ENCODE data around the gene ENTPD8.

Gene ENTPD8

GRCh38 chr9:137427454-137428310, 13.5 kb downstream of the ENTPD8 start:
- DNase-seq (no peak), ATAC-seq (no peak)
- Mint-ChIP-seq H3K27ac (no peak overlapping the region), H3K4me3 (no peak overlapping the region), H3K9me3 (no peaks in the 10 kb centered on the region), H3K36me3 (ENCODE audit: low read depth) (no peaks in the 10 kb centered on the region), H3K4me1 (peaks cover 5% of the 10 kb centered on the region), H3K27me3 (no peaks in the 10 kb centered on the region)

- no peak for ATAC-seq
- no peak overlapping the region for H3K4me3 Mint-ChIP-seq
Measured at GRCh38 chr9:137426018-137426681, 15.0 kb downstream of the ENTPD8 start.

DNA sequence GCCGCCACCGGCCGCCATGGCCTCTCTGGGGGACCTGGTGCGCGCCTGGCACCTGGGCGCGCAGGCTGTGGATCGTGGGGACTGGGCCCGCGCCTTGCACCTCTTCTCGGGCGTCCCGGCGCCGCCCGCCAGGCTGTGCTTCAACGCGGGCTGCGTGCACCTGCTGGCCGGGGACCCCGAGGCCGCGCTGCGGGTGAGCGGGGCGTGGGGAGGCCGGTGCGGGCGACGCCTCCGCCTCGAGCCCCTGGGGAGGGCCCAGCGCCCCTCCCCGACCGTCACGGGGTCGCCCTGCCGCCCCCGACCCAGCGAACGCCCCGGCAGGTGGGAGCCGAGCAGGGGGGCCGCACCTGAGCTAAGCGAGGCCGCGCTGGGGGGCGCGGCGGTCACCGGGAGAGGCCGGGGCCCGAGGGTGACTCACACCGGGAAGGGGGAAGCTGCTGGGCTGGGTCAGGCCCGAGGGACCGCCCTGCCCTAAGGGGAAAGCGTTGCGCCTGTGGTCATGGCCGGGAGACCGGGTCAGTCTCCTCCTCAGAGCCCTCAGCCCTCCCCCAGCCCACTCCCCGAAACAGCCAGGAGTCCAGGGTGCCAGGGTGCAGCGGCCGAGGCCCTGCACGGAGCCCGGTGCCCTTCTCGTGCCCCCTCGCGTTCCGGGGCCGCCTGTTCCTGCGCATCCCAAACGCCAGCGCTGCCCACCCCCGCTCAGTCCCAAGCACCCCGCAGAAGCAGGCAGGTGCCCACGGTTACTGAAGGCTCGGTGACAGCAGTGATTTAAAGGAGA, 17.5 kb downstream of the ENTPD8 start:
- H3K4me3 Mint-ChIP-seq = peak overlapping the region; percentile 57
- DNase-seq (no peak), ATAC-seq (peak; percentile 20)
- H3K9me3 Mint-ChIP-seq = no peaks in the 10 kb centered on the region
- H3K36me3 Mint-ChIP-seq (ENCODE audit: low read depth) = no peaks in the 10 kb centered on the region
- H3K27me3 Mint-ChIP-seq = no peaks in the 10 kb centered on the region
- peaks cover 15% of the 10 kb centered on the region for H3K4me1 Mint-ChIP-seq
- no peak overlapping the region for H3K27ac Mint-ChIP-seq

More at GRCh38 chr9:137426018-137426681, 15.0 kb downstream of the ENTPD8 start:
- Mint-ChIP-seq H3K9me3 (no peaks in the 10 kb centered on the region), H3K27ac (no peak overlapping the region), H3K4me1 (peaks cover 14% of the 10 kb centered on the region), H3K36me3 (ENCODE audit: low read depth) (no peaks in the 10 kb centered on the region), H3K27me3 (no peaks in the 10 kb centered on the region)
- DNase-seq = no peak

GRCh38 chr9:137422604-137423513, 18.3 kb downstream of the ENTPD8 start, which contains the start of the genes EXD3 and NOXA1:
EXD3 (minus strand) TSS chr9:137423162; CDS start chr9:137395357, 27,805 bp downstream.
NOXA1 (plus strand) TSS chr9:137423393; CDS start chr9:137423530, 137 bp downstream.
- Mint-ChIP-seq H3K4me1 (peaks cover 15% of the 10 kb centered on the region), H3K9me3 (no peaks in the 10 kb centered on the region), H3K36me3 (ENCODE audit: low read depth) (no peaks in the 10 kb centered on the region), H3K4me3 (peak within 1 kb of the TSS; percentile 84), H3K27me3 (no peaks in the 10 kb centered on the region), H3K27ac (peak within 1 kb of the TSS; percentile 65)
- DNase-seq = peak; percentile 97
- ATAC-seq = peak; percentile 89

GRCh38 chr9:137421838-137422603, 19.1 kb downstream of the ENTPD8 start:
- no peaks in the 10 kb centered on the region for H3K36me3 Mint-ChIP-seq (ENCODE audit: low read depth)
- ATAC-seq = no peak
- no peak for DNase-seq
- no peaks in the 10 kb centered on the region for H3K9me3 Mint-ChIP-seq
- peak overlapping the region; percentile 84 for H3K4me3 Mint-ChIP-seq
- H3K4me1 Mint-ChIP-seq = peaks cover 15% of the 10 kb centered on the region
- H3K27ac Mint-ChIP-seq = peak overlapping the region; percentile 65
- no peaks in the 10 kb centered on the region for H3K27me3 Mint-ChIP-seq

GRCh38 chr9:137417161-137418021, 23.8 kb downstream of the ENTPD8 start:
- H3K36me3 Mint-ChIP-seq (ENCODE audit: low read depth) = no peaks in the 10 kb centered on the region
- peak overlapping the region; percentile 26 for H3K4me3 Mint-ChIP-seq
- no peaks in the 10 kb centered on the region for H3K27me3 Mint-ChIP-seq
- no peaks in the 10 kb centered on the region for H3K9me3 Mint-ChIP-seq
- H3K27ac Mint-ChIP-seq = no peak overlapping the region
- ATAC-seq = peak; percentile 27
- H3K4me1 Mint-ChIP-seq = peaks cover 21% of the 10 kb centered on the region
- no peak for DNase-seq

- no peak for ATAC-seq
- Mint-ChIP-seq H3K4me3 (no peak overlapping the region), H3K9me3 (no peaks in the 10 kb centered on the region), H3K36me3 (ENCODE audit: low read depth) (no peaks in the 10 kb centered on the region), H3K4me1 (peaks cover 15% of the 10 kb centered on the region), H3K27me3 (no peaks in the 10 kb centered on the region), H3K27ac (no peak overlapping the region)
- DNase-seq = no peak
Measured at GRCh38 chr9:137416563-137417151, 24.5 kb downstream of the ENTPD8 start.

DNA sequence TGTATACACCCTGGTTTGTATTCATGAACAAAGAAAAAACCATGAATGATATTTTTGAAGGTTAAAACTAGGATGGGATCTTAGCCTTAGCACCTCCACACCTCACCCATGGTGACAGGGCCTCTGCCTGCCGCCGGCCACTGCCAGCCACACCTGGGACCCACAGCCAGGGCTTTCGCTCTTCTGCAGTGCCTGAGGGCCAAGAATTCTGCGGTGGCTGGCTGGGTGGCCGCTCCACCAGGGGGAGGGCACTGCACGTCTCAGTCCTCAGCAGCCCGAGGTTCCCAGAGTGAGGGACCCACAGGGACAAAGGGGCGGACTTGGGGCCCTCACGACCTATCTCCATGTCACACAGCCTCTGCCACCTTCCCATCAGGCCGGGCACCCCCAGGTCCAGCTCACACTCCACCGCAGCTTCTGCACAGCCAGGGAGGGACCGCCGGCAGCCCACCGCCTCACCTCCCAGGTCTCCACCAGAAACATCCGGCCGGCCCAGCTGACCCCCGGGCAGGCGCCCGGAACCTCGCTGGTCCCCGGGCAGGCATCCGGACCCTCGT, 25.1 kb downstream of the ENTPD8 start:
- Mint-ChIP-seq H3K27ac (no peak overlapping the region), H3K4me1 (peaks cover 13% of the 10 kb centered on the region), H3K27me3 (no peaks in the 10 kb centered on the region), H3K36me3 (ENCODE audit: low read depth) (no peaks in the 10 kb centered on the region), H3K9me3 (no peaks in the 10 kb centered on the region), H3K4me3 (no peak overlapping the region)
- DNase-seq = no peak
- ATAC-seq = no peak

DNA sequence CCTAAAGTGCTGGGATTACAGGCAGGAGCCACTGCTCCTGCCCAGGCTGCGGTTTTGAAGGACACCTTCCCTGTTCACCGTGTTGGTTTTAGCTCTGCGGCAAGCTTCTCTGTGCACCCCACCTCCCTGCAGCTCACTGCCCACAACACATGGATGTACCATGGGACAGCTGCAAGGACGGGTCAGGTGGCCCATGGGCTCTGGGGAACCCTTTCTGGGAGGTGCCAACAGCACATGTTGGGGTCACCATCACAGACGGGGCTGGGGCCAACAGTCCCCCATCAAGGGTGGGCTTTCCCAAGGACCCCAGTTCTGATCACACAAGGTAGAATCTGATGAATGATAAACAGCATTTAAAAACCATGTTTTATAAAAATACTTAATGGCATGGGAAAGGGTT, 25.7 kb downstream of the ENTPD8 start:
- no peak for DNase-seq
- Mint-ChIP-seq H3K9me3 (no peaks in the 10 kb centered on the region), H3K36me3 (ENCODE audit: low read depth) (no peaks in the 10 kb centered on the region), H3K4me3 (no peak overlapping the region), H3K4me1 (peaks cover 13% of the 10 kb centered on the region), H3K27ac (no peak overlapping the region), H3K27me3 (no peaks in the 10 kb centered on the region)
- no peak for ATAC-seq

- no peak overlapping the region for H3K27ac Mint-ChIP-seq
Measured at GRCh38 chr9:137412431-137412830, 28.7 kb downstream of the ENTPD8 start.

GRCh38 chr9:137411645-137412380, 29.3 kb downstream of the ENTPD8 start:
- ATAC-seq (peak; percentile 21), DNase-seq (peak; percentile 72)
- H3K27me3 Mint-ChIP-seq = no peaks in the 10 kb centered on the region
- no peaks in the 10 kb centered on the region for H3K36me3 Mint-ChIP-seq (ENCODE audit: low read depth)
- peaks cover 13% of the 10 kb centered on the region for H3K4me1 Mint-ChIP-seq
- no peaks in the 10 kb centered on the region for H3K9me3 Mint-ChIP-seq
- no peak overlapping the region for H3K27ac Mint-ChIP-seq
- no peak overlapping the region for H3K4me3 Mint-ChIP-seq

More at GRCh38 chr9:137412431-137412830, 28.7 kb downstream of the ENTPD8 start:
- H3K36me3 Mint-ChIP-seq (ENCODE audit: low read depth) = no peaks in the 10 kb centered on the region
- no peak for ATAC-seq
- DNase-seq = no peak
- H3K4me3 Mint-ChIP-seq = no peak overlapping the region
- H3K27me3 Mint-ChIP-seq = no peaks in the 10 kb centered on the region
- no peaks in the 10 kb centered on the region for H3K9me3 Mint-ChIP-seq
- peaks cover 13% of the 10 kb centered on the region for H3K4me1 Mint-ChIP-seq

All from activated naive CD8-positive, alpha-beta T cell treated with anti-CD3 and anti-CD28 coated beads, Interleukin-2, amount 50 U/mL, for 24 hours (primary cell).